ENCODE measurements around the gene CCDC30. TPM values are rescaled to one million over a fixed set of nuclear protein-coding genes. Genes with fewer than 3 reads are reported as not detected.
"Not testable (repeated sequence)": the region's sequence is repeated elsewhere in the genome, so short reads cannot be mapped to it uniquely, and the experiment has no call there.

The CCDC30 gene
- polyA plus RNA-seq, 1 donor (not counting 4 experiments of a cell fraction or from before 2014, with no cell fraction given): 0.35 TPM

DNA sequence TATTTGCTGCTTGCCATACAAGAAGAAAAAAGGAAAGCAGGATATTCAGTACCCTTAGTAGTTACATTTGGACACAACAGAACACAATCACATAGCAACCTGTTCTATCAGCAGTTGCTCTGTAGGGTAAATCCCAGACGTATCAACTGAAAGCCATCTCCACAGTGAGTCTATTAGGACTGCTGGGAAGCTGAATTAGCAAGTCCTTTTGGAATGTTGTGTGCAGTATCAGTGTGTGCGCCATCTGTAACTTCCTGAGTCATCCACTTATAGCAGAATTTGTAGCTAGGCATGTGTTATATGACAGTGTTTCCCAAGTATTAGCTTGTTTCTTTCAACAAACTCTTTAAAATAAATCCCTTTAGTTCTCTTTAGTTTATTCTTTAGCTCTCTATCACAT lies 21.3 kb downstream of the CCDC30 start:
- peaks cover 4% of the 10 kb centered on the region for H3K4me1 ChIP-seq (ENCODE audit: control insufficient read depth, extremely low read depth, insufficient read depth, low read length)
- no peak for TF ChIP-seq EZH2 (IDR thresholded peaks at IDR 0.05; ENCODE audit: low read length)
- TF ChIP-seq, protein P1, sequence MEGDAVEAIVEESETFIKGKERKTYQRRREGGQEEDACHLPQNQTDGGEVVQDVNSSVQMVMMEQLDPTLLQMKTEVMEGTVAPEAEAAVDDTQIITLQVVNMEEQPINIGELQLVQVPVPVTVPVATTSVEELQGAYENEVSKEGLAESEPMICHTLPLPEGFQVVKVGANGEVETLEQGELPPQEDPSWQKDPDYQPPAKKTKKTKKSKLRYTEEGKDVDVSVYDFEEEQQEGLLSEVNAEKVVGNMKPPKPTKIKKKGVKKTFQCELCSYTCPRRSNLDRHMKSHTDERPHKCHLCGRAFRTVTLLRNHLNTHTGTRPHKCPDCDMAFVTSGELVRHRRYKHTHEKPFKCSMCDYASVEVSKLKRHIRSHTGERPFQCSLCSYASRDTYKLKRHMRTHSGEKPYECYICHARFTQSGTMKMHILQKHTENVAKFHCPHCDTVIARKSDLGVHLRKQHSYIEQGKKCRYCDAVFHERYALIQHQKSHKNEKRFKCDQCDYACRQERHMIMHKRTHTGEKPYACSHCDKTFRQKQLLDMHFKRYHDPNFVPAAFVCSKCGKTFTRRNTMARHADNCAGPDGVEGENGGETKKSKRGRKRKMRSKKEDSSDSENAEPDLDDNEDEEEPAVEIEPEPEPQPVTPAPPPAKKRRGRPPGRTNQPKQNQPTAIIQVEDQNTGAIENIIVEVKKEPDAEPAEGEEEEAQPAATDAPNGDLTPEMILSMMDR (optimal IDR thresholded peaks at IDR 0.05 in 1 of 3, IDR thresholded peaks at IDR 0.05 in 1 of 3, conservative IDR thresholded peaks at IDR 0.05 in 1 of 3; ENCODE audit: extremely low read depth in 1 of 3, insufficient read depth in 2 of 3, low read length in 3 of 3): no peak
- no peak overlapping the region for H3K4me3 ChIP-seq (ENCODE audit: control insufficient read depth in 2 of 3, extremely low read depth in 1 of 3, insufficient read depth in 2 of 3, low read depth in 1 of 3, low read length in 3 of 3)
- no peaks in the 10 kb centered on the region for H3K9me3 ChIP-seq (ENCODE audit: control insufficient read depth, low read depth, low read length)
- no peak overlapping the region for H3K9ac ChIP-seq (ENCODE audit: control insufficient read depth, extremely low read depth, insufficient read depth, low read length)
- no peaks in the 10 kb centered on the region for H3K27me3 ChIP-seq (ENCODE audit: control insufficient read depth, extremely low read depth, insufficient read depth, low read length)
- no peak overlapping the region for H3K4me2 ChIP-seq (ENCODE audit: control insufficient read depth, extremely low read depth, insufficient read depth, low read depth, low read length)
- no peak overlapping the region for H2AFZ ChIP-seq (ENCODE audit: control insufficient read depth, low read length)
- no peaks in the 10 kb centered on the region for H3K79me2 ChIP-seq (ENCODE audit: control insufficient read depth, insufficient read depth, low read length)
- no peaks in the 10 kb centered on the region for H3K36me3 ChIP-seq (ENCODE audit: control insufficient read depth in 2 of 2, extremely low read depth in 1 of 2, insufficient read depth in 2 of 2, low read length in 2 of 2)
- dilution Hi-C loops (cut with MboI; ENCODE audit: extremely low pct_ligation_motif_present, low sequenced_read_pairs): no loop called here
- no peaks in the 10 kb centered on the region for H3K9me1 ChIP-seq (ENCODE audit: control insufficient read depth, extremely low read depth, insufficient read depth, low read length)
- DNase-seq (ENCODE audit: low read depth, low spot score) (no peak), FAIRE-seq (peak; percentile 56)
- H4K20me1 ChIP-seq (ENCODE audit: control insufficient read depth, extremely low read depth, insufficient read depth, low read length): no peaks in the 10 kb centered on the region
- H3K27ac ChIP-seq (ENCODE audit: control insufficient read depth, insufficient read depth, low read length): no peak overlapping the region

DNA sequence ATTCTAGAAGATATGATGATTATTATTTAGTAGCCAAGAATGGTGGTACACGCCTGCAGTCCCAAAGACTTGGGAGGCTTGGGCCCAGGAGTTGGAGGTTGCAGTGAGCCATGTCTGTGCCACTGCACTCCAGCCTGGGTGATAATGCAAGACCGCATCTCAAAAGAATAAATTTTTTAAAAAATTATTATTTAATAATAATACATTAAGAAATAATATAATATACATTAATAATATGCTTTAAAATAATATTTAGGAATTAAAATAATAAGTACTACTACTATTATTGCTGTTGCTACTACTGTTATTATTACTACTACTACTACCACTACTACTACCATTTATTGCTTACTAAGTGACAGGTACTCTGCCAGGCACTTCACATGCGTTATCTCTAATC lies 27.2 kb downstream of the CCDC30 start:
- no peak overlapping the region for H3K9ac ChIP-seq (ENCODE audit: control insufficient read depth, extremely low read depth, insufficient read depth, low read length)
- DNase-seq (ENCODE audit: low read depth, low spot score): no peak
- H3K4me1 ChIP-seq (ENCODE audit: control insufficient read depth, extremely low read depth, insufficient read depth, low read length): no peaks in the 10 kb centered on the region
- H3K9me1 ChIP-seq (ENCODE audit: control insufficient read depth, extremely low read depth, insufficient read depth, low read length): no peaks in the 10 kb centered on the region
- no peak overlapping the region for H2AFZ ChIP-seq (ENCODE audit: control insufficient read depth, low read length)
- no peaks in the 10 kb centered on the region for H3K27me3 ChIP-seq (ENCODE audit: control insufficient read depth, extremely low read depth, insufficient read depth, low read length)
- dilution Hi-C loops (cut with MboI; ENCODE audit: extremely low pct_ligation_motif_present, low sequenced_read_pairs): no loop called here
- FAIRE-seq: no peak
- no peaks in the 10 kb centered on the region for H3K36me3 ChIP-seq (ENCODE audit: control insufficient read depth in 2 of 2, extremely low read depth in 1 of 2, insufficient read depth in 2 of 2, low read length in 2 of 2)
- H4K20me1 ChIP-seq (ENCODE audit: control insufficient read depth, extremely low read depth, insufficient read depth, low read length): no peaks in the 10 kb centered on the region
- no peaks in the 10 kb centered on the region for H3K79me2 ChIP-seq (ENCODE audit: control insufficient read depth, insufficient read depth, low read length)
- no peak overlapping the region for H3K4me3 ChIP-seq (ENCODE audit: control insufficient read depth in 2 of 3, extremely low read depth in 1 of 3, insufficient read depth in 2 of 3, low read depth in 1 of 3, low read length in 3 of 3)
- TF ChIP-seq EZH2 (IDR thresholded peaks at IDR 0.05; ENCODE audit: low read length): no peak
- TF ChIP-seq, protein P1 (optimal IDR thresholded peaks at IDR 0.05 in 1 of 3, IDR thresholded peaks at IDR 0.05 in 1 of 3, conservative IDR thresholded peaks at IDR 0.05 in 1 of 3; ENCODE audit: extremely low read depth in 1 of 3, insufficient read depth in 2 of 3, low read length in 3 of 3): no peak
- H3K9me3 ChIP-seq (ENCODE audit: control insufficient read depth, low read depth, low read length): no peaks in the 10 kb centered on the region
- H3K4me2 ChIP-seq (ENCODE audit: control insufficient read depth, extremely low read depth, insufficient read depth, low read depth, low read length): no peak overlapping the region
- no peak overlapping the region for H3K27ac ChIP-seq (ENCODE audit: control insufficient read depth, insufficient read depth, low read length)

DNA sequence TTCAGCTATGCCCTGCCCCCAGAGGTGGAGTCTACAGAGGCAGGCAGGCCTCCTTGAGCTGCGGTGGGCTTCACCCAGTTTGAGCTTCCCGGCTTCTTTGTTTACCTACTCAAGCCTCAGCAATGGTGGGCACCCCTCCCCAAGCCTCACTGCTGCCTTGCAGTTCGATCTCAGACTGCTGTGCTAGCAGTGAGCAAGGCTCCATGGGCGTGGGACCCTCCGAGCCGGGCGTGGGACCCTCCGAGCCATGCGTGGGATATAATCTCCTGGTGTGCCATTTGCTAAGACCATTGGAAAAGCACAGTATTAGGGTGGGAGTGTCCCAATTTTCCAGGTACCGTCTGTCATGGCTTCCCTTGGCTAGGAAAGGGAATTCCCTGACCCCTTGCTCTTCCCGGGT lies 38.9 kb downstream of the CCDC30 start:
- H2AFZ ChIP-seq (ENCODE audit: control insufficient read depth, low read length); H3K4me2 ChIP-seq (ENCODE audit: control insufficient read depth, extremely low read depth, insufficient read depth, low read depth, low read length); FAIRE-seq; H3K9ac ChIP-seq (ENCODE audit: control insufficient read depth, extremely low read depth, insufficient read depth, low read length); dilution Hi-C loops (cut with MboI; ENCODE audit: extremely low pct_ligation_motif_present, low sequenced_read_pairs); H3K9me1 ChIP-seq (ENCODE audit: control insufficient read depth, extremely low read depth, insufficient read depth, low read length); H3K4me3 ChIP-seq (ENCODE audit: control insufficient read depth in 2 of 3, extremely low read depth in 1 of 3, insufficient read depth in 2 of 3, low read depth in 1 of 3, low read length in 3 of 3); H3K4me1 ChIP-seq (ENCODE audit: control insufficient read depth, extremely low read depth, insufficient read depth, low read length); H3K36me3 ChIP-seq (ENCODE audit: control insufficient read depth in 2 of 2, extremely low read depth in 1 of 2, insufficient read depth in 2 of 2, low read length in 2 of 2); H3K9me3 ChIP-seq (ENCODE audit: control insufficient read depth, low read depth, low read length); H3K79me2 ChIP-seq (ENCODE audit: control insufficient read depth, insufficient read depth, low read length); DNase-seq (ENCODE audit: low read depth, low spot score); H4K20me1 ChIP-seq (ENCODE audit: control insufficient read depth, extremely low read depth, insufficient read depth, low read length); H3K27me3 ChIP-seq (ENCODE audit: control insufficient read depth, extremely low read depth, insufficient read depth, low read length); H3K27ac ChIP-seq (ENCODE audit: control insufficient read depth, insufficient read depth, low read length): not testable (repeated sequence)

Measured in keratinocyte (primary cell).